MM.1S (cell line): ENCODE results near the gene KIAA0825.
"Not testable (repeated sequence)": the region's sequence is repeated elsewhere in the genome, so short reads cannot be mapped to it uniquely, and the experiment has no call there.

Experiments used
- DNase-seq: peaks from one replicate; pipeline ENCODE4 v3.0.0-alpha.2; 2015
- H2AFZ ChIP-seq: fragments of 300-600 bp; sonication (generic); 2 replicates; pipeline ENCODE4 v1.6.0; 2016; ENCODE audit warnings: antibody characterized with exemption, low read length
- H3F3A ChIP-seq: fragments of 300-600 bp; sonication (generic); 2 replicates; pipeline ENCODE4 v1.6.1; 2016; ENCODE audit warnings: mild to moderate bottlenecking, antibody characterized with exemption, low read length, moderate library complexity, mixed read lengths; ENCODE audit not compliant: insufficient read depth
- H3K27ac ChIP-seq: fragments of 300-600 bp; sonication (generic); 2 replicates; pipeline ENCODE4 v1.5.1; 2016; ENCODE audit warnings: mild to moderate bottlenecking, low read length
- H3K27me3 ChIP-seq: fragments of 300-600 bp; sonication (generic); replicated peaks from 2 replicates; pipeline ENCODE4 v1.6.0; 2016; ENCODE audit warnings: low read length; ENCODE audit not compliant: insufficient read depth
- H3K36me3 ChIP-seq: fragments of 300-600 bp; sonication (generic); replicated peaks from 2 replicates; pipeline ENCODE4 v1.6.1; 2016; ENCODE audit warnings: mild to moderate bottlenecking, low read length, mixed read lengths; ENCODE audit not compliant: insufficient read depth
- H3K4me1 ChIP-seq: fragments of 300-600 bp; sonication (generic); 2 replicates; pipeline ENCODE4 v1.6.1; 2016; ENCODE audit warnings: low read length, mixed read lengths
- H3K4me2 ChIP-seq: fragments of 300-600 bp; sonication (generic); 2 replicates; pipeline ENCODE4 v1.6.0; 2016; ENCODE audit warnings: low read depth, low read length
- H3K4me3 ChIP-seq: fragments of 300-600 bp; sonication (generic); 2 replicates; pipeline ENCODE4 v1.5.1; 2016; ENCODE audit warnings: low read length, mixed read lengths
- H3K79me2 ChIP-seq: fragments of 300-600 bp; sonication (generic); 2 replicates; pipeline ENCODE4 v1.6.1; 2016; ENCODE audit warnings: mixed run types, low read length, mixed read lengths
- H3K9ac ChIP-seq: fragments of 300-600 bp; sonication (generic); 2 replicates; pipeline ENCODE4 v1.6.1; 2016; ENCODE audit warnings: low read length, mixed read lengths
- H3K9me2 ChIP-seq: fragments of 300-600 bp; sonication (generic); replicated peaks from 2 replicates; pipeline ENCODE4 v1.6.1; 2016; ENCODE audit warnings: mild to moderate bottlenecking, low read length, mixed read lengths; ENCODE audit not compliant: insufficient read depth
- H3K9me3 ChIP-seq: fragments of 300-600 bp; sonication (generic); replicated peaks from 2 replicates; pipeline ENCODE4 v1.6.1; 2016; ENCODE audit warnings: mild to moderate bottlenecking, low read length, mixed read lengths; ENCODE audit not compliant: insufficient read depth
- H4K20me1 ChIP-seq: fragments of 300-600 bp; sonication (generic); 2 replicates; pipeline ENCODE4 v1.6.1; 2016; ENCODE audit warnings: mild to moderate bottlenecking, low read length, moderate library complexity, mixed read lengths; ENCODE audit not compliant: insufficient read depth
- EZH2 ChIP-seq: fragments of 300-600 bp; sonication (generic); optimal IDR thresholded peaks from 2 replicates; pipeline ENCODE3; 2017; ENCODE audit warnings: low read depth, mild to moderate bottlenecking, antibody characterized with exemption, low read length, mixed read lengths
- EZH2phosphoT487 ChIP-seq: fragments of 300-600 bp; sonication (generic); IDR thresholded peaks from 2 replicates; pipeline ENCODE4 v1.6.1; 2018; ENCODE audit warnings: antibody characterized with exemption, low read length
- TF ChIP-seq, protein P1 (sequence below): fragments of 300-600 bp; sonication (generic); IDR thresholded peaks from 2 replicates; pipeline ENCODE4 v1.5.1; 2016; ENCODE audit warnings: antibody characterized with exemption, low read length, mixed read lengths

The KIAA0825 gene

DNA sequence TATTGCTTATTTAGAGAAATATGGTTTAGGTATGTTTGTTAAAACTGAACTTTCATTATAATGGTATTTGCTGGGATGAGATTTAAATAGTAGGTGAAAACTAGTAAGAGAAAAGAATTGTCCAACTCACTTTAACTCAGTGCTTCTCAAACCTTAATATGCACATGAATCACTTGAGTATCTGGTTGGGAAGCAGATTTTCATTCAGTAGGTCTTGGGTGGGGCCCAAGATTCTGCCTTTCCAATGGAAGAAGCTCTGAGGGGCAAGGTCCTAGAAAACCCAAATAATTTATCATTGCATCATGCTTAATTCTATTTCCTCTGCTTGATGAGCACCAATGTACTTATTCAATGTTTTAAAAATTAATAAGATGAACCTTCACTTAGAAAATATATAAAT, 262.6 kb downstream of the KIAA0825 start:
- no peaks in the 10 kb centered on the region for H3K79me2 ChIP-seq
- no peaks in the 10 kb centered on the region for H3K9me2 ChIP-seq
- no peaks in the 10 kb centered on the region for H3K9me3 ChIP-seq
- TF ChIP-seq, protein P1, sequence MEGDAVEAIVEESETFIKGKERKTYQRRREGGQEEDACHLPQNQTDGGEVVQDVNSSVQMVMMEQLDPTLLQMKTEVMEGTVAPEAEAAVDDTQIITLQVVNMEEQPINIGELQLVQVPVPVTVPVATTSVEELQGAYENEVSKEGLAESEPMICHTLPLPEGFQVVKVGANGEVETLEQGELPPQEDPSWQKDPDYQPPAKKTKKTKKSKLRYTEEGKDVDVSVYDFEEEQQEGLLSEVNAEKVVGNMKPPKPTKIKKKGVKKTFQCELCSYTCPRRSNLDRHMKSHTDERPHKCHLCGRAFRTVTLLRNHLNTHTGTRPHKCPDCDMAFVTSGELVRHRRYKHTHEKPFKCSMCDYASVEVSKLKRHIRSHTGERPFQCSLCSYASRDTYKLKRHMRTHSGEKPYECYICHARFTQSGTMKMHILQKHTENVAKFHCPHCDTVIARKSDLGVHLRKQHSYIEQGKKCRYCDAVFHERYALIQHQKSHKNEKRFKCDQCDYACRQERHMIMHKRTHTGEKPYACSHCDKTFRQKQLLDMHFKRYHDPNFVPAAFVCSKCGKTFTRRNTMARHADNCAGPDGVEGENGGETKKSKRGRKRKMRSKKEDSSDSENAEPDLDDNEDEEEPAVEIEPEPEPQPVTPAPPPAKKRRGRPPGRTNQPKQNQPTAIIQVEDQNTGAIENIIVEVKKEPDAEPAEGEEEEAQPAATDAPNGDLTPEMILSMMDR = no peak
- no peak for TF ChIP-seq EZH2
- no peak for TF ChIP-seq EZH2phosphoT487
- H3K27ac ChIP-seq = no peak overlapping the region
- no peaks in the 10 kb centered on the region for H3K36me3 ChIP-seq
- no peaks in the 10 kb centered on the region for H3F3A ChIP-seq
- H3K4me2 ChIP-seq = no peak overlapping the region
- H4K20me1 ChIP-seq = no peaks in the 10 kb centered on the region
- H3K4me3 ChIP-seq = no peak overlapping the region
- no peak overlapping the region for H2AFZ ChIP-seq
- no peak for DNase-seq
- no peaks in the 10 kb centered on the region for H3K27me3 ChIP-seq
- no peaks in the 10 kb centered on the region for H3K4me1 ChIP-seq
- H3K9ac ChIP-seq = no peak overlapping the region

DNA sequence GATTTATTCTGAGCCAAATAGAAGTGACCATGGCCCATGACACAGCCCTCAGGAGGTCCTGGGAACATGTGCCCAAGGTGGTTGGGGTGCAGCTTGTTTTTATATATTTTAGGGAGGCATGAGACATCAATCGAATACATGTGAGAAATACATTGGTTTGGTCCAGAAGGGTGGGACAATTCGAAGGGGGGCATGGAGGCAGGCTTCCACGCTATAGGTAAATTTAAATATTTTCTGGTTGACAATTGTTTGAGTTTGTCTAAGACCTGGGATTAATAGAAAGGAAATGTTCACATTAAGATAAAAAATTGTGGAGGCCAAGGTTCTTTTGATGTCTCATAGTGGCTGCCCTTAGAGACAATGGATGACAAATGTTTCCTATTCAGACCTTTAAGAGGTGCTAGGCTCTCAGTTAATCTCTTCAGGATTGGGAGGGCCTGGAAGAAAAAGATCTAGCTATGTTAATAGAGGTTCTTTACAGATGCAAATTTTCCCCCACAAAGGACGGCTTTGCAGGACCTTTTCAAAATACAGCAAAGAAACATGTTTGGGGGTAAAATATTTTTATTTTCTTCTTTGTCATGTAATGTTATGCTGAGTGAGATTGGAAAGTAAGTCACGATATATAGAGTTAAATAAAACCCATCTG, 263.4 kb downstream of the KIAA0825 start:
- not testable (repeated sequence) for H3K27me3 ChIP-seq, H3K4me1 ChIP-seq, H3K27ac ChIP-seq, H3K9me2 ChIP-seq, H3K79me2 ChIP-seq, H3K4me3 ChIP-seq, H3F3A ChIP-seq, H3K4me2 ChIP-seq, H3K36me3 ChIP-seq, H3K9ac ChIP-seq, H3K9me3 ChIP-seq, H2AFZ ChIP-seq, H4K20me1 ChIP-seq, DNase-seq

DNA sequence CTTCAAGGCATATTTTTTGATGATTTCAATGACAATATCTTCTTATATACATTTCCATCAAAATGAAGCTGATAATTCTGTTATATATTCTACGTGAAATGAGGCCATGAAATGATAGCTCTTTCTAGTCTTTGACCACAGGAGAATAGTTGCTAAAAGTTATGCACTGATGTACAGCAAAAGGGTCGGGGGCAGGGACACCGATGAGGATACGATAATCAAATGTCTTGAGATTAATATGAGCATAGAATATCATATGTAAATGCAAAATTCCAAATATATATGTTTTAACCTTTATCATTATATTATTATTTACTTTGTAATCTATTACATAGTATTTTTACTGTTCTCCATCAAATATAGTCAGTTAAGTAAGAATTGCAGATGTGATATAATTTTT, 264.8 kb downstream of the KIAA0825 start:
- DNase-seq = no peak
- no peaks in the 10 kb centered on the region for H3K9me3 ChIP-seq
- TF ChIP-seq, protein P1 = no peak
- TF ChIP-seq EZH2 = no peak
- TF ChIP-seq EZH2phosphoT487 = no peak
- H3K4me2 ChIP-seq = no peak overlapping the region
- H4K20me1 ChIP-seq = no peaks in the 10 kb centered on the region
- H3K36me3 ChIP-seq = no peaks in the 10 kb centered on the region
- no peak overlapping the region for H3K27ac ChIP-seq
- no peaks in the 10 kb centered on the region for H3K4me1 ChIP-seq
- no peak overlapping the region for H3K9ac ChIP-seq
- H3K9me2 ChIP-seq = no peaks in the 10 kb centered on the region
- no peak overlapping the region for H3K4me3 ChIP-seq
- no peaks in the 10 kb centered on the region for H3K79me2 ChIP-seq
- no peaks in the 10 kb centered on the region for H3K27me3 ChIP-seq
- H3F3A ChIP-seq = no peaks in the 10 kb centered on the region
- no peak overlapping the region for H2AFZ ChIP-seq

DNA sequence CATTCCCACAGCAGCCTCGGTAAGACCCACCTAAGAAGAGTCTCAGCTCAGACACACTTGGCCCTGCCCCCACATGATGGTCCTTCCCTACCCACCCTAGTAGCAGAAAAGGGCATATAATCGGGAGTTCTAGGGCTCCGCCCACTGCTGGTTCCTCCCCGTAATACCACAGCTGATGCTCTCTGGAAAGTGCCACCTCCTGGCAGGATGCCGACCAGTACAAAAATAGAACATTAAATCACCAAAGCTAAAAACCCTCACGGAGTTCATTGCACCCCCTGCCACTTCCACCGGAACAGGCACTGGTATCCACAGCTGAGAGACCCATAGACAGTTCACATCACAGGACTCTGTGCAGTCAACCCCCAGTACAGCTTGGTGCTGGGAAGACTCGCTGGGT, 271.3 kb downstream of the KIAA0825 start:
- Histone ChIP-seq H3F3A (no peaks in the 10 kb centered on the region), H2AFZ (no peak overlapping the region), H3K36me3 (no peaks in the 10 kb centered on the region), H3K4me3 (no peak overlapping the region), H3K4me1 (no peaks in the 10 kb centered on the region), H4K20me1 (no peaks in the 10 kb centered on the region), H3K27me3 (no peaks in the 10 kb centered on the region), H3K27ac (no peak overlapping the region), H3K4me2 (no peak overlapping the region), H3K79me2 (no peaks in the 10 kb centered on the region), H3K9ac (no peak overlapping the region), H3K9me2 (no peaks in the 10 kb centered on the region), H3K9me3 (no peaks in the 10 kb centered on the region)
- DNase-seq = no peak
- TF ChIP-seq, protein P1 = no peak
- TF ChIP-seq EZH2 (no peak), EZH2phosphoT487 (no peak)
